Fibroblast of lung (primary cell): ENCODE results near the gene NATD1.

Source experiments
- CTCF ChIP-seq, 2 donors: IDR thresholded peaks in 1 of 2; conservative IDR thresholded peaks in 1 of 2; 1 replicate in 1 of 2; 2 replicates in 1 of 2; pipeline ENCODE4 v1.5.1; 2011 to 2012; ENCODE audit warnings: low read length in 2 of 2, control low read depth in 1 of 2, inconsistent platforms in 1 of 2, low read depth in 1 of 2, mild to moderate bottlenecking in 1 of 2
- EZH2 ChIP-seq: IDR thresholded peaks from 2 replicates; pipeline ENCODE4 v1.5.1; 2012; ENCODE audit warnings: low read length, control low read depth, mild to moderate bottlenecking; ENCODE audit errors: missing control alignments

DNA sequence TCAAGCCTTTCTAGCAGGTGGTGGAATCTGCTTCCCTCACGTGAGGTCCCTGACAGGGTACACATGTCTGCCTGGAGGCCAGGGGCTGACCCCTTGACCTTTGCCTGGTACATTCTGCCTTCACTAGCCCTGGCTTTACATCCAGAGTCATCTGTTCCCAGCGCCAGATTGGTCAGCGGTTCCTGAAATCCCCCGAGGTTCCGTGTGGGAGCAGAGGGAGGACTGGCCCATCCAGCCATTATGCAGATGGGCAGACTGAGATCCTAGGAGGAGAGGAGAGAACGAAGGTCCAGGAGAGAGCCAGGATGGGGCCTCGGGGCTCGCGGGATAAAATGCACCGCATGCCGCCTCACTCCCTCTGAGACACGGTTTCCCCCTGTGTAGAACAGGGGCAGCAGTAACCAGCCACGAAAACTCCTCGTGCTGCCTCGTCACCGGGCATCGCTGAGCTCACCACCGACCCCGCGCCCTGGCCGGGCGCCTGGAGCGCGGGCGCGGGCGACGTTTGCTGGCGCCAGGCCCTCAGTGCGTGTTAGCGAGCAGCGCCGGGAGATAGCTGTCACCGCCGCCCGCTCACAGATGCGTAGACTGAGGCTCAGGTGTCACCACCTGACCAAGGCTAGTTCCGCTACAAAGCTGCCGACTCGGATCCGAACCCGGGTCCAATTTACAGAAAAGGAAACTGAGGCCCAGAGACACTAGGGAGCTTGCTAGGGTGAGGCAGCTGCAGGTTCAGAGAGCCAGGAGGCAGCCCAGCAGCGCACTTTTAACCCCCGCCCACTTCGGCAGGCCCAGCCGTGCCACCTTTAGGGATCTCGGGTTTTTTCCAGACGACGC, 30.5 kb upstream of the NATD1 start:
- no peak for TF ChIP-seq CTCF (conservative IDR thresholded peaks at IDR 0.05 in 1 of 2, IDR thresholded peaks at IDR 0.05 in 1 of 2; ENCODE audit: low read depth in 1 of 2, low read length in 2 of 2)
- no peak for TF ChIP-seq EZH2
